PFSK-1 (cell line): ENCODE measurements around the gene ATP1A1.

Experiments
- FOXP2 ChIP-seq: optimal IDR thresholded peaks from 2 replicates; pipeline ENCODE3; 2011; ENCODE audit warnings: borderline replicate concordance, control low read depth, inconsistent platforms; ENCODE audit not compliant: insufficient read depth; ENCODE audit errors: extremely low read length, extremely low read depth
- POLR2AphosphoS5 ChIP-seq: IDR thresholded peaks from 2 replicates; pipeline ENCODE4 v1.6.1; 2012; ENCODE audit warnings: low read depth, mild to moderate bottlenecking, control low read depth, low read length, moderate library complexity
- SIN3A ChIP-seq: IDR thresholded peaks from 2 replicates; pipeline ENCODE4 v1.6.1; 2012; ENCODE audit warnings: mild to moderate bottlenecking, low read length, moderate library complexity, borderline replicate concordance; ENCODE audit not compliant: insufficient read depth
- TAF1 ChIP-seq: IDR thresholded peaks from 2 replicates; pipeline ENCODE4 v1.6.1; 2012; ENCODE audit warnings: low read length, control low read depth, borderline replicate concordance; ENCODE audit not compliant: insufficient read depth
- TF ChIP-seq, protein P1 (sequence below), 2 experiments: IDR thresholded peaks; 2 replicates each; pipeline versions ENCODE4 v1.6.1 to v1.8.0; 2011 to 2012; ENCODE audit warnings: low read depth in 2 of 2, low read length in 2 of 2, control low read depth in 1 of 2, inconsistent platforms in 1 of 2, mild to moderate bottlenecking in 1 of 2, moderate library complexity in 1 of 2; ENCODE audit not compliant: insufficient read depth in 1 of 2

The ATP1A1 gene

DNA sequence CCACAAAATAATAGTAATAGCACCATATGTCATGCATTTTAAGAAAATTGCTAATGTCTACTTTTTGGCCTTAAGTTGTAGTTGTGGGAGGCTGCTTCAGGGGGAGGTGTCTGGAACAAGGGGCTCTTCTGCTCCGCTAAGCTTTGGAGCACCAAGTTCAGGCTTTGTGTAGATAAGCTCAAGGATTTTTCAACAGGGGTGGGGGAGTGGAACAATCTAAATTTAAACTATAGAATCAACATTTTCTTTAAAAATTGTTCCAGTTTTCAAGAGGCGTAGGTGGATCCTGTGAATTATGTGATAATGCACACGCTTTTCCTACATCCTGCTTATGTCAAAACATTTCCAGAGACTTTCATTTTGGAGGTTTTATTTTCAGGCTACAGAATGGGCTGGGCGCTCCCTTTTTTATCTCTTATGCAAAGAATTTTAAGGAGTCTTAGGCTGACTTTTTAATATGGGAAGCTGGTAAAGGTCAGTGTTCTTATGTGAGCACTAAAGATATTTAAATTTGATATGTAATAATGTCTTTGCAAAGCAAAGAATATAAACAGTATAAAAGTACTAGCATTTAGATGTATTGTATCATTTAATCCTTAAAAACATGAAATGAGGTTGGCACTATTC lies 9.9 kb downstream of the ATP1A1 start:
- TF ChIP-seq SIN3A (no peak), FOXP2 (no peak), POLR2AphosphoS5 (no peak), TAF1 (no peak)
- TF ChIP-seq, protein P1, sequence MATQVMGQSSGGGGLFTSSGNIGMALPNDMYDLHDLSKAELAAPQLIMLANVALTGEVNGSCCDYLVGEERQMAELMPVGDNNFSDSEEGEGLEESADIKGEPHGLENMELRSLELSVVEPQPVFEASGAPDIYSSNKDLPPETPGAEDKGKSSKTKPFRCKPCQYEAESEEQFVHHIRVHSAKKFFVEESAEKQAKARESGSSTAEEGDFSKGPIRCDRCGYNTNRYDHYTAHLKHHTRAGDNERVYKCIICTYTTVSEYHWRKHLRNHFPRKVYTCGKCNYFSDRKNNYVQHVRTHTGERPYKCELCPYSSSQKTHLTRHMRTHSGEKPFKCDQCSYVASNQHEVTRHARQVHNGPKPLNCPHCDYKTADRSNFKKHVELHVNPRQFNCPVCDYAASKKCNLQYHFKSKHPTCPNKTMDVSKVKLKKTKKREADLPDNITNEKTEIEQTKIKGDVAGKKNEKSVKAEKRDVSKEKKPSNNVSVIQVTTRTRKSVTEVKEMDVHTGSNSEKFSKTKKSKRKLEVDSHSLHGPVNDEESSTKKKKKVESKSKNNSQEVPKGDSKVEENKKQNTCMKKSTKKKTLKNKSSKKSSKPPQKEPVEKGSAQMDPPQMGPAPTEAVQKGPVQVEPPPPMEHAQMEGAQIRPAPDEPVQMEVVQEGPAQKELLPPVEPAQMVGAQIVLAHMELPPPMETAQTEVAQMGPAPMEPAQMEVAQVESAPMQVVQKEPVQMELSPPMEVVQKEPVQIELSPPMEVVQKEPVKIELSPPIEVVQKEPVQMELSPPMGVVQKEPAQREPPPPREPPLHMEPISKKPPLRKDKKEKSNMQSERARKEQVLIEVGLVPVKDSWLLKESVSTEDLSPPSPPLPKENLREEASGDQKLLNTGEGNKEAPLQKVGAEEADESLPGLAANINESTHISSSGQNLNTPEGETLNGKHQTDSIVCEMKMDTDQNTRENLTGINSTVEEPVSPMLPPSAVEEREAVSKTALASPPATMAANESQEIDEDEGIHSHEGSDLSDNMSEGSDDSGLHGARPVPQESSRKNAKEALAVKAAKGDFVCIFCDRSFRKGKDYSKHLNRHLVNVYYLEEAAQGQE (IDR thresholded peaks at IDR 0.05; ENCODE audit: insufficient read depth in 1 of 2, low read depth in 2 of 2, low read length in 2 of 2), result no peak

DNA sequence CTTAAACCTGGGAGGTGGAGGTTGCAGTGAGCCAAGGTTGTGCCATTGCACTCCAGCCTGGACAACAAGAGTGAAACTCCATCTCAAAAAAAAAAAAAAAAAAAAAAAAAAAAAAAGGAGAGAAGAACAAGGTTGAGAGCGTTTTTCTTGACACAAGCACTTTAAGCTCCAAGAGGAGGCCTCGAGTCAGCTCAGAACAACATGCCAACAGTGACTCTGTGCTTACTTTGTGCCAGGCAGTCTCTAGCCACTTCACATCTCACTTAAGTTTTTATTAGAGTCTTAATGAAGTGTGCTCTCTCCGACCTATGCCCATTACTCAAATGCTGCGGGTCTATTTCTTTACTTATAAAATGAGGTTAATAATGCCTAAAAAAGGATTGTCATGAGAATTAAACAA lies 13.0 kb downstream of the ATP1A1 start:
- TF ChIP-seq SIN3A (no peak), FOXP2 (no peak), TAF1 (no peak), POLR2AphosphoS5 (no peak)
- TF ChIP-seq, protein P1 (IDR thresholded peaks at IDR 0.05; ENCODE audit: insufficient read depth in 1 of 2, low read depth in 2 of 2, low read length in 2 of 2), result no peak

GRCh38 chr1:116387551-116387950 lies 14.5 kb downstream of the ATP1A1 start:
- TF ChIP-seq FOXP2 (no peak), TAF1 (no peak), SIN3A (no peak), POLR2AphosphoS5 (no peak)
- TF ChIP-seq, protein P1 (IDR thresholded peaks at IDR 0.05; ENCODE audit: insufficient read depth in 1 of 2, low read depth in 2 of 2, low read length in 2 of 2), result no peak

DNA sequence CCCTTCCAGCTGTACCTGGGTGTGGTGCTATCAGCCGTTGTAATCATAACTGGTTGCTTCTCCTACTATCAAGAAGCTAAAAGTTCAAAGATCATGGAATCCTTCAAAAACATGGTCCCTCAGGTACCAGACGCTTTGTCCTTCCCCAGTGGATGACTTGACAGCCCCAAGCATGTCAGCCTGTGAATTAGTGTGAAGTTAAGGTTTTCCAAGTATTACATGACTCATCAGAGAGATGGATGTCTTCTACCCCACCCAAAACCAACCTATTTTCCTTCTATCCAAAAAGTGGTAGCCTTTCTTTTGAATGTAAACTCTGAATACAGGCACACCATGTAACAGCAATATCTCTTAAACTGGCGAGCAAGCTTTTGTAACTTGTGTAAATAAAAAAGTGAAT lies 15.1 kb downstream of the ATP1A1 start:
- TF ChIP-seq TAF1 (no peak), POLR2AphosphoS5 (no peak), FOXP2 (no peak), SIN3A (no peak)
- TF ChIP-seq, protein P1 (IDR thresholded peaks at IDR 0.05; ENCODE audit: insufficient read depth in 1 of 2, low read depth in 2 of 2, low read length in 2 of 2), result no peak

DNA sequence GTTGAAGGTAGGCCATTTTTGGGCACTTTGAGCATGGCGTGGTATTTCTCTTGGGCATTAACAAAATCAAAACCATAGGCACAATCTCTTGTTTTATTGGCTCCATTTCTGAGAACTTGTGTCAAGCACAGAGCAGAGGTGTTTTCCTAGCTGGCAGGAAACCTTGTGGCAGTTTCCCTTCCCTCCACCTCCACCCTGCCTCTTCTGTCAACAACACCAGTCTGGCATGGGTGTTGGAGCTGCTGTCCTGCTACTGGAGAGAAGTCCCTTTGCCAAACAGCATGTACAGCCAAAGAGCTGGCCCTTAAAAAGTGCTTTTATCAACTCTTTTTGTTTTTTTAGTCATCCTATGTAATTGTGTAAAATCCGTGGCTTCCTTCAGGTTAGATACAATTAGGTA lies 16.0 kb downstream of the ATP1A1 start:
- no peak for TF ChIP-seq POLR2AphosphoS5
